NCI-H2107 (cell line): ENCODE data around the gene ARF1.

ENCODE experiments used
- DNase-seq: peaks from one replicate; lab custom pipeline; 2025; lab: John Stamatoyannopoulos, UW

Gene ARF1

DNA sequence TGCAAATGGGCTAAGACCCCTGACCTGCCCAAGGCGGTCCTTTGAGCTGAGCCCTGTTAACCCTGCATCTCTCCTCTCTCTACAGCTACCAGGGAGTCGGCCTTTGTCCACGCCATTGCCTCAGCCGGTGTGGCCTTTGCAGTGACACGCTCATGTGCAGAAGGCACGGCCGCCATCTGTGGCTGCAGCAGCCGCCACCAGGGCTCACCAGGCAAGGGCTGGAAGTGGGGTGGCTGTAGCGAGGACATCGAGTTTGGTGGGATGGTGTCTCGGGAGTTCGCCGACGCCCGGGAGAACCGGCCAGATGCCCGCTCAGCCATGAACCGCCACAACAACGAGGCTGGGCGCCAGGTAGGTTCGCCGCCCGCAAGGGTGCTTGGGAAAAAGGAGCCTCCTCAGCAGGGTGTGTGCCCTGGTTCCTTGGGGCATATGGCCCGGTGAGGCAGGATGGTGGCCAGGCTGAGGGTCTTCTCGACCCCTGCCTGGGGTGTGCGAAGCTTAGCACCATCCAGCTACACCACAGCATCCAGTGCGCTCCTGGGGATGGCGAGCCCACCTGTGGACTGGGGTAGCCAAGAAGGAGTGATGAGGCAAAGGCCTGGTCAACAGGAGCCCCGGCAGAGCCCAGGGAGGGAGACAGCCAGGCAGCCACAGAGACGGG, 31.8 kb upstream of the ARF1 start:
- DNase-seq, result no peak

DNA sequence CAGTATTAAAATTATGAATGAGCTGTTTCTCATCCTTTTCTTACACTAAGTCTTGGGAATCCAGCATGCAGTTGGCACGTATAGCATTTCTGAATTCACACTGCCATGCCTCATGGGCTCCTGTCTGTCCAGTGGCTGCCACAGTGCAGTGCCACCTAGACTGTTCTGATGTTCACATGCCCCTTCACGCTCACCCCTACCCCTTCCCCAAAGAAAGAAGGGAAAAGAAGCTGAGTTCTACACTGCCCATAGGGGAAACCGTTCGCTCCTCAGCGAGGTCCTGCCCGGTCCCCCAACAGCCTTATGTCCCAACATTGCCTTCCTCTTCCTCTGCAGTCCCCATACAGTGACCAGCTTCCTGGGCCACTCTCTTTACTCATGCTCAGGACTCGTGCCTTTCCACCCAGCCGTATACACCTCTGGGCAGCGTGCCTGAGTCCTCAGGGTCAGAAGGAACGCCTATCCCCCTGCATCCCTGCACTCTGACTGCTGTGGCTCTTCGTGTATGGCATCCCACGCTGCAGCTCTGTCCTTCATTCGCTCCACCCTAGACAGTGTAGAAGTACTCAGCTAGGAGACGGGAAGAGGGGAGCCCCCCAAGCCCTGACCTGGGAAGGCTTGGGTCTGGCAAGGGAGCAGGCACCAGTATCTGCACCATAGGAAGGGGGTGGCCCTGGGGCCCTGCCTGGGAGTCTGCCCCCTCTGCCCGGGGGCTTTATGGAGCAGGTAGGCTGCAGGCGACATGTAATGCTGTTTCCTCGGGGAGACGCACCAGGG, 24.1 kb upstream of the ARF1 start:
- DNase-seq, result no peak

DNA sequence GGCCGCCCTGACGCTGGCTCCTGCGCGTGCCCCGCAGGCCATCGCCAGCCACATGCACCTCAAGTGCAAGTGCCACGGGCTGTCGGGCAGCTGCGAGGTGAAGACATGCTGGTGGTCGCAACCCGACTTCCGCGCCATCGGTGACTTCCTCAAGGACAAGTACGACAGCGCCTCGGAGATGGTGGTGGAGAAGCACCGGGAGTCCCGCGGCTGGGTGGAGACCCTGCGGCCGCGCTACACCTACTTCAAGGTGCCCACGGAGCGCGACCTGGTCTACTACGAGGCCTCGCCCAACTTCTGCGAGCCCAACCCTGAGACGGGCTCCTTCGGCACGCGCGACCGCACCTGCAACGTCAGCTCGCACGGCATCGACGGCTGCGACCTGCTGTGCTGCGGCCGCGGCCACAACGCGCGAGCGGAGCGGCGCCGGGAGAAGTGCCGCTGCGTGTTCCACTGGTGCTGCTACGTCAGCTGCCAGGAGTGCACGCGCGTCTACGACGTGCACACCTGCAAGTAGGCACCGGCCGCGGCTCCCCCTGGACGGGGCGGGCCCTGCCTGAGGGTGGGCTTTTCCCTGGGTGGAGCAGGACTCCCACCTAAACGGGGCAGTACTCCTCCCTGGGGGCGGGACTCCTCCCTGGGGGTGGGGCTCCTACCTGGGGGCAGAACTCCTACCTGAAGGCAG, 23.4 kb upstream of the ARF1 start:
- no peak for DNase-seq

DNA sequence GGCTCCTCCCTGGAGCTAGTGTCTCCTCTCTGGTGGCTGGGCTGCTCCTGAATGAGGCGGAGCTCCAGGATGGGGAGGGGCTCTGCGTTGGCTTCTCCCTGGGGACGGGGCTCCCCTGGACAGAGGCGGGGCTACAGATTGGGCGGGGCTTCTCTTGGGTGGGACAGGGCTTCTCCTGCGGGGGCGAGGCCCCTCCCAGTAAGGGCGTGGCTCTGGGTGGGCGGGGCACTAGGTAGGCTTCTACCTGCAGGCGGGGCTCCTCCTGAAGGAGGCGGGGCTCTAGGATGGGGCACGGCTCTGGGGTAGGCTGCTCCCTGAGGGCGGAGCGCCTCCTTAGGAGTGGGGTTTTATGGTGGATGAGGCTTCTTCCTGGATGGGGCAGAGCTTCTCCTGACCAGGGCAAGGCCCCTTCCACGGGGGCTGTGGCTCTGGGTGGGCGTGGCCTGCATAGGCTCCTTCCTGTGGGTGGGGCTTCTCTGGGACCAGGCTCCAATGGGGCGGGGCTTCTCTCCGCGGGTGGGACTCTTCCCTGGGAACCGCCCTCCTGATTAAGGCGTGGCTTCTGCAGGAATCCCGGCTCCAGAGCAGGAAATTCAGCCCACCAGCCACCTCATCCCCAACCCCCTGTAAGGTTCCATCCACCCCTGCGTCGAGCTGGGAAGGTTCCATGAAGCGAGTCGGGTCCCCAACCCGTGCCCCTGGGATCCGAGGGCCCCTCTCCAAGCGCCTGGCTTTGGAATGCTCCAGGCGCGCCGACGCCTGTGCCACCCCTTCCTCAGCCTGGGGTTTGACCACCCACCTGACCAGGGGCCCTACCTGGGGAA, 22.7 kb upstream of the ARF1 start:
- no peak for DNase-seq

DNA sequence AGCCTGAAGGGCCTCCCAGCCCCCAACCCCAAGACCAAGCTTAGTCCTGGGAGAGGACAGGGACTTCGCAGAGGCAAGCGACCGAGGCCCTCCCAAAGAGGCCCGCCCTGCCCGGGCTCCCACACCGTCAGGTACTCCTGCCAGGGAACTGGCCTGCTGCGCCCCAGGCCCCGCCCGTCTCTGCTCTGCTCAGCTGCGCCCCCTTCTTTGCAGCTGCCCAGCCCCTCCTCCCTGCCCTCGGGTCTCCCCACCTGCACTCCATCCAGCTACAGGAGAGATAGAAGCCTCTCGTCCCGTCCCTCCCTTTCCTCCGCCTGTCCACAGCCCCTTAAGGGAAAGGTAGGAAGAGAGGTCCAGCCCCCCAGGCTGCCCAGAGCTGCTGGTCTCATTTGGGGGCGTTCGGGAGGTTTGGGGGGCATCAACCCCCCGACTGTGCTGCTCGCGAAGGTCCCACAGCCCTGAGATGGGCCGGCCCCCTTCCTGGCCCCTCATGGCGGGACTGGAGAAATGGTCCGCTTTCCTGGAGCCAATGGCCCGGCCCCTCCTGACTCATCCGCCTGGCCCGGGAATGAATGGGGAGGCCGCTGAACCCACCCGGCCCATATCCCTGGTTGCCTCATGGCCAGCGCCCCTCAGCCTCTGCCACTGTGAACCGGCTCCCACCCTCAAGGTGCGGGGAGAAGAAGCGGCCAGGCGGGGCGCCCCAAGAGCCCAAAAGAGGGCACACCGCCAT, 21.9 kb upstream of the ARF1 start:
- DNase-seq, result no peak

DNA sequence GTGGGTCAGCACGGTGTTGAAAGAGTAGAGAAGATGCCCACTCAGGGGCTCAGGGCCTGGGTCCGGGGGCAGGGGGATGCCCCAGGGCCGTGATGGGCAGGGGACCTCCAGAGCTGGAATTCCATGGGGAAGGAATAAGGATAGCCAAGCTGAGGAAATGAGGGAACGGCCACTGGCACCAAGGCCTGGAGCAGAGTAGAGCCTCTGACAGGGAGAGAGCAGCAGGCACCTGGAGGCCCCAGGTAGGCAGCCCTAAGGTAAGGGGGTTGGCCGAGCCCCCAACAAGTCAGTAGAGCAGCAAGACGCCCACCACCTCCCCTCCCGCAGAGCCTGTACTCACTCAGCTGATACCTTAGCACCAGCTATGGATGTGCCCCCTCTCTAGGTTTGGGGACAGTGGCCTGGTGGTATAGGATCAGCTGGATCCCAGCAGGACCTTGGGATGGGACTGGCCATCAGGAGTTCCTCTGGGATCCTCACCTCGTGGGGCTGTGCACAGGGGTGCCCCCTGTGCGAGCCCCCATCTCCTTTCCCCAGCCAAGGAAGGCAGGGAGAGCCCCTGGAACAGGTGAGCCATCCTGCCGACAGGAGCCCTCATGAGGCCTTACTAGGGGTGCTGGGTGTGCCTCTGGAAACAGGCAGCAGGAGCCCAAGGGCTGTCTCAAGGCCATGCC, 21.0 kb upstream of the ARF1 start:
- DNase-seq, result no peak

DNA sequence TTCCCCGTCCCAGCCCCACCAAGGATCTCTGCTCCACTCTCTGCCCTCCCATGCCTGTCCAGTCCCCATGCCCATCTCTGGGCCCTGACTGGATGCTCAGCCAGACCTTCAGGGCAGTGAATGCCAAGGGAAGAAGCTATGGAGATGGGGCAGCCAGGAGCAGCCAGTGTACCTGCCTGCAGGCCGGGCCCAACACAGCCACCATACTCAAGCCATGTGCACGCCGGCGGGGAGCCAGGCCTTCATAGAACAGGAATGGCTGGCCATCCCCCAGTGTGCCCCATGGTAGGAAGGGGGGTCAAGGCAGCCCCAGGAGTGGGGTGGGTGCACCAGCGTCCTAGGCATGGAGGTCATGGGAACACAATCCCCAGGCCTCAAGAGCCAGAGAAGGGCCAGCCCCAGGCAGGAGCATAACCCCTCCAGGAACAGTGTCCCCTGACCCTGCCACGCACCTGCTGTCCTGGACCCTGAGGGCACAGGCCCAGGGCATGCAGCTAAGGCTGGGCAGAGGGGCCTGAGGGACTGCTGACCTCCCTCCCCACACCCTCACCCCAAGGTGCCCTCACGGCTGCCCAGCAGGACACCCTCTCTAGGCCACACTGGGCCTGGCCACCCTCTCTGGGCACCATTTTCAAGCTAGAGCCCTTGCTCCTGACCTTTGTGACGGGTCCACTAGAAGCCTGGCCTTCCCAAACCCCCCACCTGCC, 20.3 kb upstream of the ARF1 start:
- no peak for DNase-seq

DNA sequence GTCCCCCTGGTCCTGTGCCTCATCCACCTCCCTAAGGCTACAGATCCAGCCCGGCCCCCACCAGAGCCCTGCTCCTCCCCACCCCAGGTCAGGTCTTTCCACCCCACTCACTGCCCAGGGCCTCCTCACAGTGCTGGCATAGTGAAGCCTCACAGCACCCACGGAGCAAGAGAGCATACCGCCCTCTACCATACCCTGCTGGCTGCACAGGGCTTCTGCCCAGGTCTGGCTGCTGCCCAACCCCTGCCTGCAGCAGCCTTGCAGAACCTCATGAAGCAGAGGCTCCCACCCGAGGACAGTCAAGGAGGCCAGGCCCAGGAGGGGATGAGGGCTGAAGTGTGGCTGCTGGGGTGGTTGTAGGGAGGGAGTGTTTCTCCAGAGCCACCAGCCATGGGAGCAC, 19.7 kb upstream of the ARF1 start:
- DNase-seq, result no peak

DNA sequence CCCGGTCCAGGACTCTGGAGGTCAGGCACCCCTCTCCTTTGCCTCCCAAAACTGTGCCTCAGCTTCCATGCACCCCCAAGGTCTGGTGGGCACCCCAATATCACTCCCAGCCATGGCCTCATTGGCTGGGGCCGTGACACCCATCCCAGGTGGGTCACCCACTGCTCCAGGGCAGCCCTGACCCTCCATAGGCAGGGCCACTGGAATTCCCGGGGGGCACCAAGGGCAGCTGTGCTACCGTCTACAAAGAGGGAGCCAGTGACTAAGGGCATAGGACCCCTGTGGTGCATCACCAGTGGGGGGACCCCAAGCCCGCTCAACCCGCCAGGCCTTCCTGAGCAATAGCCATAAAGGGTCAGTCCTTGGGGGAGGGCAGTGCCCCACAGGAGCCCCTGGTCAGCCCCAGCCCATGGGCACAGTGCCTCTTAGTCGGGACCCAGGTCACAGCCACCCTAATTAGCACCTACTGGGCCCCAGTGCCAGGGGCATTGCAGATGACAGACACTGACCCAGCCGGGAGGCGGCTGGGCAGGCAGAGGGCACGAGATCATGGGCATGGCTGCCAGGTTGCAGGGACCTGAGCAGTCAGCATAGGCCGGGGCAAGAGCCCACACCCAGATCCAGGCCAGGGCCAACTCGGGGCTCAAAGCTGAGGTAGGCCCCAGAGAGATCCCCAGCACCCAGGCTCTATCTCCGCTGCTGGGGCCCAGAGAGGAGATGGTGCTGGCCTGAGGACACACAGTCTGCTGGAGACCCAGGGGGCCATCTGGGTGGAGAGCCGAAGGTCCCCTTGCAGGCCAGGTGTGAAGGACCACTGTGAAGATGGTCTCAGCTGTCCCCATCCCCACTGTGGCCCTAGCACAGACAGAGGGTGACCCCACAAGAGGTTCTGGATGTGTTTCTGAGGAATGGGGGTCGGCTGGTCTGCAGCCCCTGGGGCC, 19.0 kb upstream of the ARF1 start:
- no peak for DNase-seq

DNA sequence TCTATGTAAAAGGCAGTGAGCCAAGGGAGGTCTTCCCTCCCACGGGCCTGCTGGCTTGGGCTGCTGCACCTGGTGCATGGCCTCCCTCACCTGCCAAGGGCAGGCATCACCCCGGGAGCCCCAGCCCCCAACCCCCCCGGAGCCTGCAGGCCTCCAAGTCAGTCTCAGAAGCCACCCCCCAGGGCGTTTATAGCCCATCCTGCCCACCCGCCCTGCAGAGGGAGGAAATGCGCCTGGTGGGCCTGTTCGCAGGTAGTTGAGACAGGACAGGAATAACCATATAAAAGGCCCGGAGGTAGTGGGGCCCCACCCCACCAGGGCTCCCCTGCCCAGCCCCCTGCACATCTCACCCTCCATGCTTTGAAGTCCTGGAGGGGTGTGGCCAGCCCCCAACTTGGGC, 18.2 kb upstream of the ARF1 start:
- no peak for DNase-seq

DNA sequence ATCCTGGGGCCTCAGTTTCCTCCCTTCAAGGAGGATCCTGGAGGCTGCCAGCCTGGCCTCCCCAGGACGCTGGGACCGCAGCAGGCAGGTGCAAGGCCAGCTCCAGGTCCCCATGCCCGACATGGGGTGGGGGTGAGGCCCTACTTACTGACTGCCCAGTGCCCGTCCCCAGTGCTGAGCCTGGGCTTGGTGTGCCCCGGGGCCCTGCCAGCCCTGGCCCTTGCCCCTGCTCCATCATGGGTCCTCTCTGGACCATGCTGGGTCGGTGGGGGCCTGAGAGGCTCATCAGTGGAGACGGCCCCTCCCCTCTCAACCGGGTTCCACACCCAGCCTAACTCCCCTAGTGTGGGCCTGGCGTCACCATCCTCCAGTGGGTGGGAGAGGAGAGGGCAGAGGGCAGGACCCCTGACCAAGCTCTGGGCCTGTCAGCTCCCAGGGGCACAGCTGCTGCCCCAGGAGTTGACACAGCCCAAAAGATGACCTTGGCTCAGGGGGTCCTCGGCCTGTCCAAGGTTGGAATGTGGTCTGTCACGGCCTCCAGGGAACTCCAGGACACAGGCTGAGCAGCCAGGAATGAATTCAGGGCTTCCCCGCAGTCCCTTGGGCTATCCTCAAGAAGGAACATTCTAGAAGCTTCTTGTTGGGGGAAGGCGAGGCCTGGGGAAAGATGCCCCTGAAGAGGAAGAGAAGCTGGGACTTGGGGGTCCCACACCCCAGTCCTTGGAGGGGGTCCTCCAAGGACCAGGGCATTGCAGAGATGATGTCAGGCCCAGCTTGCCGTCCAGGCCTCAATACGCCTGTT, 17.6 kb upstream of the ARF1 start:
- no peak for DNase-seq

DNA sequence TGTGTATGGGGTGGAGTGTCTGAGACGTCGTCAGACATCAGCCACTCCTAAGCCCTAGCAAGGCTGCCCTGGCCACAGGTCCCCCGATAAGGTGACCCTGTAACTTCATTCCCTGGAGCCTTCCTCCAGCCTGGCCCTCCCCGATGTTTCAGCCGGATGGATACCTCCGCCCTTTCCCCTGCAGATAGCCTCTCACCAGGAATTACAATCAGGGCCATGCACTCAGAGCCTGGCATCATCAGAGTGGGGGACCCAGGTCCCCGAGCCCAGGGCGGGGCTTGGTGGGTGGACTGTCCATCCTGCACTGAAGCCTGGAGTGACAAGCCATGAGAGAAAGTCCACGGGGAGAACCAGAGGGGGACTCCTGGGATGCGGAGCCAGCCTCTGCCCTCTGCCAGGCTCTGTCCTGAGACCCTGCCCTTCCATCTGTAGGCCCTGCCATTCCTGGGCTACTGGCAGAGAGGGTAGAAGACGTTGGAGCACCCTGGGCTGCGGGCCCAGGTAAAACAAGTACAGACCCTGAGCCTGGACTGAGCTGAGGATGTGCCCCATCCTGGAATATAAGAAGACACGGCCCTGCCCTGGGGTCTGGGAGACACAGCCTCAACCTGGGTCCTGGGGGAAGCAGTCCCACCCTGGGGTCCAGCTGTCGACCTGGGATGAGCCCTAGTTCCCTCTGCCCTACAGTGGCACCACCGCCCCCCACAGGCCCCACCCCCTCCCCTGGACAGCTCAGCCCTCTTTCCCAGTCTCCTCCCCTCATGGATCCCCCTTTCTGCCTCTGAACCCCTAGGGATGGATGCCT, 16.8 kb upstream of the ARF1 start:
- DNase-seq, result no peak

DNA sequence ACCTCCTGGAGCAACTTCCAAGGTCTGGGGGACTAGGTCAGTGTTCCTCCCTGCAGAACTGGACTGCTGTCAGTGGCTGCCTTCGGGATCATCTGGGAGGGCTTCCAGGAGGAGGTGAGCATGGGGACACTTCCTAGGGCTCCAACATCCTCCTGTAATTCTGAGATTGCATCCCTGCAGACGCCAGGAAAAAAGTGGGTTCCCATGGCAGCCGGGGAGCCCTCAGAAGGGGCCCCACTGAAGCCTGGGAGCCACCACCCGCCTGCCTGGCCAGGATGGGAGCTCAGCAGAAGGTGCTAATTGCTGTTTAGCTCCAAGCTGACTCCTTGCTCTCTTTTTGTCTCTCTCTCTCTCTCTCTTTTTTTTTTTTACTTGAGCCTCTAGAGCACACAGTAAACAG, 16.1 kb upstream of the ARF1 start:
- DNase-seq, result no peak

DNA sequence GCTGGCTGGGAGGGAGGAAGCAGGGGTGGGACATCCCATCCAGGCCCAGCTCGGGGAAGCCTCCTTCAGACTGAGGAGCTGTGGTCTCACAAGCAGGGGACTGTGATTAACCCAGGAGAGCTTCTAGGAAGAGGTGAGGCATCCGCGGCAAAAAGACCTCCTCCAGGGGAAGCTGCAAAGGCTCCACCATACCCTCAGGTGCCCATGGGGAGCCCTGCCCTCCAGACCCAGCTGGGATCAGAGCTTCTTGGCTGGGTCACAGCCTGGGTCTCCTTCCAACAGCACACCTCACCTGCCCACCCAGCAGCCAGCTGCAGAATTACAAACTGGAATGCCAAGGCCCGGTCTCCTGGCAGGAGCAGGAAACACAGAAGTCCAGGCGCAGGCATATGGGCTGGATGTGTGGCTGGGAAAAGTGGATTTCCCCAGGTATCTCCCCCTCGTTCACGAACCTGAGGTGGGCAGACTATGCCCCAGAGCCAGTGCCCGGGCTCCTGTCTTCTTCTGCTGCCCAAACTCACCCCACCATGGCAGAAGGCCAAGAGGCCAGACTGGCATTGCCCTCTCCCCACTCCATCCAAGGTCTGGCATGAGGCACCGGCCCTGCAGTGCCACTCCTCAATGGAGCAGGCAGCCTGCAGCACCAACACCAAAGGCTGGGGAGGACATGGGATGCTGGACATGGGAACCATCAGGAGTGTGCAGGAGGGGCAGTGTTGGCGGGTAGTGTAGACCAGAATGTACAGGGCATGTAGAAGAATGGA, 15.4 kb upstream of the ARF1 start:
- DNase-seq, result no peak

DNA sequence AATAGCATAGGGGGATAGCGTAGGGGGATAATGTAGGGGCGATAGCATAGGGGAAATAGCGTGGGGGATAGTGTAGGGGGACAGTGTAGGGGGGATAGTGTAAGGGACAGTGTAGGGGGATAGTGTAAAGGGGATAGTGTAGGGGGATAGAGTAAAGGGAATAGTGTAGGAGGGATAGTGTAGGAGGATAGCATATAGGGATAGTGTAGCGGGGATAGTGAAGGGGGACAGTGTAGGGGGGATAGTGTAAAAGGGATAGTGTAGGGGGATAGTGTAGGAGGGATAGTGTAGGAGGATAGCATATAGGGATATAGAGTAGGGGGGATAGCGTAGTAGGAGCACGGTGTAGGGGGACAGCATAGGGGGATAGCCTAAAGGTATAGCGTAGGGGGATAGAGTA, 14.1 kb upstream of the ARF1 start:
- DNase-seq, result no peak

DNA sequence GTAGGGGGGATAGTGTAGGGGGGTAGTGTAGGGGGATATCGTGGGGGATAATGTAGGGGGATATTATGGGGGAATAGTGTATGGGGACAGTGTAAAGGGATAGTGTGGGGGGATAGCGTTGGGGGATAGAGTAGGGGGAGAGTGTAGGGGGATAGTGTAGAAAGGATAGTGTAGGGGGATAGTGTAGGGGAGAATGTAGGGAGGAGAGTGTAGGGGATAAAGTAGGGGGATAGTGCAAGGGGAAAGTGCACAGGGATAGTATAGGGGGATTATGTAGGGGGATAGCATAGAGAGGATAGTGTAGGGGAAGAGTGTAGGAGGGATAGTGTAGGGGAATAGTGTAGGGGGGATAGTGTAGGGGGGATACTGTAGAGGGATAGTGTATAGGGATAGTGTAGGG, 12.3 kb upstream of the ARF1 start:
- DNase-seq, result no peak

DNA sequence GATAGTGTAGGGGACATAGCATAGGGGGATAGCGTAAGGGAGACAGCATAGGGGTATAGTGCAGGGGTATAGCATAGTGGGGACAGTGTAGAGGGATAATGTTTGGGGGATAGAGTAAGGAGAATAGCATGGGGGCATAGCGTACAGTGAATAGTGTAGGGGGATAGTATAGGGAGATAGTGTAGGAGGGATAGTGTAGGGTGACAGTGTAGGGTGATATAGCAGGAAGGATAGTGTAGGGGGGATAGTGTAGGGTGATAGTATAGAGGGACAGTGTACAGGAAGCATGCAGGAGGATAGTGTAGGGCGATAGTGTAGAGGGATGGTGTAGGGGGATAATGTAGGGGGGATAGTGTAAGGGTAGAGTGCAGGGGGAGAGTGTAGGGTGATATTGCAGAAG, 11.7 kb upstream of the ARF1 start:
- DNase-seq, result no peak
